ENCODE results near the gene FAM124B. TPM values are rescaled to one million over a fixed set of nuclear protein-coding genes. Genes with fewer than 3 reads are reported as not detected.

Gene FAM124B
- total RNA-seq, 1 experiment from 2014 or later = not detected

GRCh38 chr2:224413381-224413780, 11.5 kb upstream of the FAM124B start:
- DNase-seq = no peak
- TF ChIP-seq, protein P1, sequence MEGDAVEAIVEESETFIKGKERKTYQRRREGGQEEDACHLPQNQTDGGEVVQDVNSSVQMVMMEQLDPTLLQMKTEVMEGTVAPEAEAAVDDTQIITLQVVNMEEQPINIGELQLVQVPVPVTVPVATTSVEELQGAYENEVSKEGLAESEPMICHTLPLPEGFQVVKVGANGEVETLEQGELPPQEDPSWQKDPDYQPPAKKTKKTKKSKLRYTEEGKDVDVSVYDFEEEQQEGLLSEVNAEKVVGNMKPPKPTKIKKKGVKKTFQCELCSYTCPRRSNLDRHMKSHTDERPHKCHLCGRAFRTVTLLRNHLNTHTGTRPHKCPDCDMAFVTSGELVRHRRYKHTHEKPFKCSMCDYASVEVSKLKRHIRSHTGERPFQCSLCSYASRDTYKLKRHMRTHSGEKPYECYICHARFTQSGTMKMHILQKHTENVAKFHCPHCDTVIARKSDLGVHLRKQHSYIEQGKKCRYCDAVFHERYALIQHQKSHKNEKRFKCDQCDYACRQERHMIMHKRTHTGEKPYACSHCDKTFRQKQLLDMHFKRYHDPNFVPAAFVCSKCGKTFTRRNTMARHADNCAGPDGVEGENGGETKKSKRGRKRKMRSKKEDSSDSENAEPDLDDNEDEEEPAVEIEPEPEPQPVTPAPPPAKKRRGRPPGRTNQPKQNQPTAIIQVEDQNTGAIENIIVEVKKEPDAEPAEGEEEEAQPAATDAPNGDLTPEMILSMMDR (IDR thresholded peaks at IDR 0.05; ENCODE audit: insufficient read depth in 1 of 2, low read depth in 1 of 2, low read length in 1 of 2, severe bottlenecking in 1 of 2, unreplicated experiment in 1 of 2) = no peak
- Mint-ChIP-seq H3K4me1 (ENCODE audit: low read depth, unreplicated experiment) (no peaks in the 10 kb centered on the region), H3K27ac (ENCODE audit: unreplicated experiment) (no peak overlapping the region), H3K4me3 (ENCODE audit: unreplicated experiment) (no peak overlapping the region), H3K27me3 (ENCODE audit: insufficient read depth, unreplicated experiment) (peaks cover 3% of the 10 kb centered on the region), H3K36me3 (ENCODE audit: insufficient read depth, unreplicated experiment) (no peaks in the 10 kb centered on the region), H3K9me3 (ENCODE audit: unreplicated experiment) (no peaks in the 10 kb centered on the region)
- Histone ChIP-seq H3K27me3 (replicated peaks; ENCODE audit: control insufficient read depth, insufficient read depth, low read length) (no peaks in the 10 kb centered on the region), H3K4me1 (no peaks in the 10 kb centered on the region), H3K36me3 (ENCODE audit: control insufficient read depth, insufficient read depth, low read length) (no peaks in the 10 kb centered on the region), H3K4me3 (ENCODE audit: low read depth, low read length) (no peak overlapping the region), H3K9me3 (no peaks in the 10 kb centered on the region)
- no TSS peak for BruUV-seq (replicated peaks)
- ChIA-PET CTCF (no interaction called here), POLR2A (no interaction called here)
- intact Hi-C loops (cut with micrococcal nuclease; ENCODE audit: unreplicated experiment) = no loop called here

DNA sequence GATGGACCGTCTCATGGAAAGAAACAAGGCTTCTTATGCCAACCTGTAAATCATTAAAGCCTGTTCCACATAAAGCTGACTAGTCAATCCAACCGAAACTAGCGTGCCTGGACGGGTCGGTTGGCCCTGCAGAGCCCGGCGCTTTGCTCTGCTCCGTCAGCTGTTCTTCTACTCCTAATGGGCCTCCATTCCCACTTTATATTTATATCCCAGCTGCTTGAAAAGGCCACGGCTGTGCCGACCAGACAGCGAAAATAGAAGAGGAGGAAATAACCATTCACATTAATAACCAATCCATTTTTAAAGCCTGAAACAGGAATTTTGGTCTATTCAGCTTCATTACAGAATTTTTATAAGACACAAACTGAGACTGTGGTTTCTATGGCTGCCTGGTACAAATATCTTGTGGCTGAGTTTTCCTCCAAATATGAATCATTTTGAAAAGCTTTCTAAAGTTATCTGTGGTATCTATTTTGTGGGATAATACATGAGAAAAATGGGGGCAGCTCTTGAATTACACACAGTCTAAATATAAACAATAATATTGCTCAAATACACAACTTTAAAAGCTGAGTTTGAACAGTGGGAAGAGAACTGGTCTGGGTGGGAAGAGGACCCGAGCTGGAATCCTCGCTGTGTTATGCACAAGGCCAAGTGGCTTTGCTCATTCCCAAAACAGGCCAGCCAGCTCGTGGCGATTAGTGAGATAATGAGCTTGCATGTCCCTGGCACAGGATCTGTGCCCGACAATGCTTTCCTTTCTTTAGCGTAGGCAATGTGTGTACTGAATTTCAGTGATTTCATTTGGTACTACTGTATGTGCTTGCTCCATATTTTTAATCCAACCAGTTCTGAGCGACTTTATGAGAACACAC, 10.5 kb upstream of the FAM124B start:
- no peak overlapping the region for H3K4me3 Mint-ChIP-seq (ENCODE audit: unreplicated experiment)
- POLR2A ChIA-PET = no interaction called here
- H3K4me3 ChIP-seq (ENCODE audit: low read depth, low read length) = no peak overlapping the region
- H3K36me3 ChIP-seq (ENCODE audit: control insufficient read depth, insufficient read depth, low read length) = no peaks in the 10 kb centered on the region
- H3K36me3 Mint-ChIP-seq (ENCODE audit: insufficient read depth, unreplicated experiment) = no peaks in the 10 kb centered on the region
- TF ChIP-seq, protein P1 (IDR thresholded peaks at IDR 0.05; ENCODE audit: insufficient read depth in 1 of 2, low read depth in 1 of 2, low read length in 1 of 2, severe bottlenecking in 1 of 2, unreplicated experiment in 1 of 2) = no peak
- intact Hi-C loops (cut with micrococcal nuclease; ENCODE audit: unreplicated experiment) = no loop called here
- no peaks in the 10 kb centered on the region; the same call in 1 of the 2 replicates for H3K27me3 ChIP-seq (replicated peaks; ENCODE audit: control insufficient read depth, insufficient read depth, low read length)
- CTCF ChIA-PET = no interaction called here
- DNase-seq = no peak
- no peaks in the 10 kb centered on the region for H3K9me3 ChIP-seq
- H3K27ac Mint-ChIP-seq (ENCODE audit: unreplicated experiment) = no peak overlapping the region
- no TSS peak for BruUV-seq (replicated peaks)
- H3K4me1 Mint-ChIP-seq (ENCODE audit: low read depth, unreplicated experiment) = no peaks in the 10 kb centered on the region
- H3K9me3 Mint-ChIP-seq (ENCODE audit: unreplicated experiment) = no peaks in the 10 kb centered on the region
- no peaks in the 10 kb centered on the region for H3K4me1 ChIP-seq
- peaks cover 3% of the 10 kb centered on the region for H3K27me3 Mint-ChIP-seq (ENCODE audit: insufficient read depth, unreplicated experiment)

DNA sequence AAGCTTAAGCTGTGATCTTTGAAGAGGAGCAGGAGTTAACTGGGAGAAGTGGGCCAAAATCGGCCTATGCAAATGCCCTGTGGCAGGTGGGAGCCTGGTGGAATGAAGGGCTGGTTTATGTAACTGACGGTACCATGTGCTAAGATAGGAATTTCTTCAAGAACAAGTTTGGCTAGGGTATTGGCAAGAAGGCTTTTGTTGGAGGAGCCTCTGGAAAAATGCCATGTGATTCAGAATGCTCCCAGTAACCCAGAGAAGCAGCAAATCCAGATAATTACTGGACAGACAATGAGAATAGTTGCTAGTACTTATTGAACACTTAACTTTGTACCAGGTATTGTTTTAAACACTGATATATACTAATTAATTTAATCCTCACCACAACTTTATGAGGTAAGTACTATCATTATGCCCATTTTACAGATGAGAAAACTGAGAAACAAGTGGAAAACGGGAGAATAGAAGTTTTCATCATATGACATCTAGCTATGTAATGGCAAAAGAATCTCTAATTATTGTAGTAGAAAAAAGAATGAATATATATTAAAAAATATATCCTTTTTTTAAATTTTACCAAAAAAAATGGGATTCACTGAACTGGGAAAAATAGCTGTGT, 9.1 kb upstream of the FAM124B start:
- H3K27me3 Mint-ChIP-seq (ENCODE audit: insufficient read depth, unreplicated experiment) = peaks cover 6% of the 10 kb centered on the region
- H3K4me1 Mint-ChIP-seq (ENCODE audit: low read depth, unreplicated experiment) = no peaks in the 10 kb centered on the region
- H3K4me3 Mint-ChIP-seq (ENCODE audit: unreplicated experiment) = no peak overlapping the region
- Histone ChIP-seq H3K4me1 (no peaks in the 10 kb centered on the region), H3K36me3 (ENCODE audit: control insufficient read depth, insufficient read depth, low read length) (no peaks in the 10 kb centered on the region), H3K27me3 (replicated peaks; ENCODE audit: control insufficient read depth, insufficient read depth, low read length) (no peaks in the 10 kb centered on the region; the same call in 1 of the 2 replicates), H3K4me3 (ENCODE audit: low read depth, low read length) (no peak overlapping the region), H3K9me3 (no peaks in the 10 kb centered on the region)
- H3K9me3 Mint-ChIP-seq (ENCODE audit: unreplicated experiment) = no peaks in the 10 kb centered on the region
- BruUV-seq (replicated peaks) = no TSS peak
- intact Hi-C loops (cut with micrococcal nuclease; ENCODE audit: unreplicated experiment) = no loop called here
- H3K27ac Mint-ChIP-seq (ENCODE audit: unreplicated experiment) = no peak overlapping the region
- no peak for DNase-seq
- ChIA-PET CTCF (no interaction called here), POLR2A (no interaction called here)
- TF ChIP-seq, protein P1 (IDR thresholded peaks at IDR 0.05; ENCODE audit: insufficient read depth in 1 of 2, low read depth in 1 of 2, low read length in 1 of 2, severe bottlenecking in 1 of 2, unreplicated experiment in 1 of 2) = no peak
- no peaks in the 10 kb centered on the region for H3K36me3 Mint-ChIP-seq (ENCODE audit: insufficient read depth, unreplicated experiment)
